OCI-LY3 (cell line): ENCODE measurements around the gene NCAPD3.

Source experiments
- H2AFZ ChIP-seq: fragments of 200-600, 300-600 bp; shearing (Covaris generic); 2 replicates; pipeline ENCODE4 v1.6.0; 2014; ENCODE audit warnings: antibody characterized with exemption, low read depth, low read length
- H3K27ac ChIP-seq: fragments of 200-600, 300-600 bp; sonication (generic); 2 replicates; pipeline ENCODE4 v1.5.1; 2014; ENCODE audit warnings: mild to moderate bottlenecking, low read length, moderate library complexity, mixed read lengths
- H3K27me3 ChIP-seq: fragments of 200-600, 300-600 bp; sonication (generic); 2 replicates; pipeline ENCODE4 v1.6.1; 2014; ENCODE audit warnings: low read depth, low read length, mixed read lengths
- H3K36me3 ChIP-seq: fragments of 200-600, 300-600 bp; sonication (generic); replicated peaks from 2 replicates; pipeline ENCODE3; 2014; ENCODE audit warnings: low read depth, low read length, mixed read lengths
- H3K4me1 ChIP-seq: fragments of 300-600, 200-600 bp; sonication (generic); 2 replicates; pipeline ENCODE4 v1.6.1; 2014; ENCODE audit warnings: low read length, mixed read lengths
- H3K4me2 ChIP-seq: fragments of 200-600, 300-600 bp; sonication (generic); 2 replicates; pipeline ENCODE4 v1.6.1; 2014; ENCODE audit warnings: low read length, mixed read lengths
- H3K4me3 ChIP-seq: fragments of 300-600, 200-600 bp; sonication (generic); 2 replicates; pipeline ENCODE4 v1.5.1; 2014; ENCODE audit warnings: antibody characterized with exemption, mild to moderate bottlenecking, low read length, moderate library complexity
- H3K79me2 ChIP-seq: fragments of 300-600, 200-600 bp; shearing (Covaris generic); 2 replicates; pipeline ENCODE4 v1.6.1; 2014; ENCODE audit warnings: mild to moderate bottlenecking, low read length, mixed read lengths
- H3K9ac ChIP-seq: fragments of 300-600, 200-600 bp; shearing (Covaris generic); 2 replicates; pipeline ENCODE4 v1.6.0; 2014; ENCODE audit warnings: mild to moderate bottlenecking, low read length, moderate library complexity
- H3K9me3 ChIP-seq: fragments of 200-600, 300-600 bp; shearing (Covaris generic); 2 replicates; pipeline ENCODE4 v1.6.1; 2014; ENCODE audit warnings: low read length, mixed read lengths; ENCODE audit not compliant: insufficient read depth
- H4K20me1 ChIP-seq: fragments of 200-600, 300-600 bp; sonication (generic); 2 replicates; pipeline ENCODE4 v1.6.1; 2016; ENCODE audit warnings: low read length, mixed read lengths; ENCODE audit not compliant: insufficient read depth
- EZH2phosphoT487 ChIP-seq: fragments of 200-600 bp; shearing (Covaris generic); IDR thresholded peaks from 2 replicates; pipeline ENCODE4 v1.6.1; 2018; ENCODE audit warnings: antibody characterized with exemption, mixed run types, low read depth
- TF ChIP-seq, protein P1 (sequence below): fragments of 200-600, 300-600 bp; sonication (generic); IDR thresholded peaks from 2 replicates; pipeline ENCODE4 v1.5.1; 2014; ENCODE audit warnings: antibody characterized with exemption, low read length, low read depth

The NCAPD3 gene

DNA sequence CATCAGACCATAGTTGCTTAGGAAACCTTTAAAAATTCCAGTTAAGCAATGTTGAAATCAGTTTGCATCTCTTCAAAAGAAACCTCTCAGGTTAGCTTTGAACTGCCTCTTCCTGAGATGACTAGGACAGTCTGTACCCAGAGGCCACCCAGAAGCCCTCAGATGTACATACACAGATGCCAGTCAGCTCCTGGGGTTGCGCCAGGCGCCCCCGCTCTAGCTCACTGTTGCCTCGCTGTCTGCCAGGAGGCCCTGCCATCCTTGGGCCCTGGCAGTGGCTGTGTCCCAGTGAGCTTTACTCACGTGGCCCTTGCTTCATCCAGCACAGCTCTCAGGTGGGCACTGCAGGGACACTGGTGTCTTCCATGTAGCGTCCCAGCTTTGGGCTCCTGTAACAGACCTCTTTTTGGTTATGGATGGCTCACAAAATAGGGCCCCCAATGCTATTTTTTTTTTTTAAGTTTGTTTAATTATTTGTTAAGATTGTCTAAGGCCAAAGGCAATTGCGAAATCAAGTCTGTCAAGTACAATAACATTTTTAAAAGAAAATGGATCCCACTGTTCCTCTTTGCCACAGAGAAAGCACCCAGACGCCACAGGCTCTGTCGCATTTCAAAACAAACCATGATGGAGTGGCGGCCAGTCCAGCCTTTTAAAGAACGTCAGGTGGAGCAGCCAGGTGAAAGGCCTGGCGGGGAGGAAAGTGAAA lies 73.4 kb downstream of the NCAPD3 start:
- Histone ChIP-seq H3K4me2 (no peak overlapping the region), H2AFZ (no peak overlapping the region), H4K20me1 (no peaks in the 10 kb centered on the region), H3K9me3 (no peaks in the 10 kb centered on the region), H3K79me2 (no peaks in the 10 kb centered on the region), H3K27ac (no peak overlapping the region), H3K4me1 (no peaks in the 10 kb centered on the region), H3K9ac (no peak overlapping the region), H3K4me3 (no peak overlapping the region), H3K36me3 (peaks cover 43% of the 10 kb centered on the region), H3K27me3 (no peaks in the 10 kb centered on the region)
- TF ChIP-seq, protein P1, sequence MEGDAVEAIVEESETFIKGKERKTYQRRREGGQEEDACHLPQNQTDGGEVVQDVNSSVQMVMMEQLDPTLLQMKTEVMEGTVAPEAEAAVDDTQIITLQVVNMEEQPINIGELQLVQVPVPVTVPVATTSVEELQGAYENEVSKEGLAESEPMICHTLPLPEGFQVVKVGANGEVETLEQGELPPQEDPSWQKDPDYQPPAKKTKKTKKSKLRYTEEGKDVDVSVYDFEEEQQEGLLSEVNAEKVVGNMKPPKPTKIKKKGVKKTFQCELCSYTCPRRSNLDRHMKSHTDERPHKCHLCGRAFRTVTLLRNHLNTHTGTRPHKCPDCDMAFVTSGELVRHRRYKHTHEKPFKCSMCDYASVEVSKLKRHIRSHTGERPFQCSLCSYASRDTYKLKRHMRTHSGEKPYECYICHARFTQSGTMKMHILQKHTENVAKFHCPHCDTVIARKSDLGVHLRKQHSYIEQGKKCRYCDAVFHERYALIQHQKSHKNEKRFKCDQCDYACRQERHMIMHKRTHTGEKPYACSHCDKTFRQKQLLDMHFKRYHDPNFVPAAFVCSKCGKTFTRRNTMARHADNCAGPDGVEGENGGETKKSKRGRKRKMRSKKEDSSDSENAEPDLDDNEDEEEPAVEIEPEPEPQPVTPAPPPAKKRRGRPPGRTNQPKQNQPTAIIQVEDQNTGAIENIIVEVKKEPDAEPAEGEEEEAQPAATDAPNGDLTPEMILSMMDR, result no peak
- TF ChIP-seq EZH2phosphoT487, result no peak

DNA sequence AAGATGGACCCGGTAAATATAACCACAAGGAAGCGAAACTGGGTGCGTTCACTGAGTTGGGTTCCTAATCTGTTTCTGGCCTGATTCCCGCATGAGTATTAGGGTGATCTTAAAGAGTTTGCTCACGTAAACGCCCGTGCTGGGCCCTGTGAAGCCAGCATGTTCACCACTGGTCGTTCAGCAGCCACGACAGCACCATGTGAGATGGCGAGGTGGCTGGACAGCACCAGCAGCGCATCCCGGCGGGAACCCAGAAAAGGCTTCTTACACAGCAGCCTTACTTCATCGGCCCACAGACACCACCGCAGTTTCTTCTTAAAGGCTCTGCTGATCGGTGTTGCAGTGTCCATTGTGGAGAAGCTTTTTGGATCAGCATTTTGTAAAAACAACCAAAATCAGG lies 74.4 kb downstream of the NCAPD3 start:
- H3K79me2 ChIP-seq, result no peaks in the 10 kb centered on the region
- TF ChIP-seq, protein P1, result no peak
- no peak for TF ChIP-seq EZH2phosphoT487
- no peaks in the 10 kb centered on the region for H3K27me3 ChIP-seq
- no peak overlapping the region for H3K9ac ChIP-seq
- no peak overlapping the region for H3K27ac ChIP-seq
- H3K4me3 ChIP-seq, result no peak overlapping the region
- no peaks in the 10 kb centered on the region for H3K9me3 ChIP-seq
- no peaks in the 10 kb centered on the region for H4K20me1 ChIP-seq
- H2AFZ ChIP-seq, result no peak overlapping the region
- H3K36me3 ChIP-seq, result peaks cover 41% of the 10 kb centered on the region
- no peaks in the 10 kb centered on the region for H3K4me1 ChIP-seq
- H3K4me2 ChIP-seq, result no peak overlapping the region

DNA sequence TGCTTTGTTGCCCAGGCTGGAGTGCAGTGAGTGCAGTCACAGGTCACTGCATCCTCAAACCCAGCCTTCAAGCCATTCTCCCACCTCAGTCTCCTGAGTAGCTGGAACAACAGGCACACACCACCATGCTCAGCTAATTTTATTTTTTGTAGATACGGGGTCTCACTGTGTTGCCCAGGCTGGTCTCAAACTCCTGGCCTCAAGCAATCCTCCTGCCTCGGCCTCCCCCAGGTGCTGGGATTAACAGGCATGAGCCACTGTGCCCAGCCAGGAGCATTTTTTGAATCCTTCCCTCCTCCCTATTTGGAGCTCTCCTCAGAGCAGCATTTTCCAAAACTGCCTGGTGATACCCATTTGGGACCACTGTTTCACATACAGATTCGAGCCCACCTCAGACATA lies 77.2 kb downstream of the NCAPD3 start:
- Histone ChIP-seq H2AFZ (no peak overlapping the region), H3K4me3 (no peak overlapping the region), H3K79me2 (no peaks in the 10 kb centered on the region), H3K27me3 (no peaks in the 10 kb centered on the region), H3K4me1 (no peaks in the 10 kb centered on the region), H3K4me2 (no peak overlapping the region), H3K36me3 (peaks cover 31% of the 10 kb centered on the region), H3K27ac (no peak overlapping the region), H4K20me1 (no peaks in the 10 kb centered on the region), H3K9ac (no peak overlapping the region), H3K9me3 (no peaks in the 10 kb centered on the region)
- no peak for TF ChIP-seq EZH2phosphoT487
- TF ChIP-seq, protein P1, result no peak

DNA sequence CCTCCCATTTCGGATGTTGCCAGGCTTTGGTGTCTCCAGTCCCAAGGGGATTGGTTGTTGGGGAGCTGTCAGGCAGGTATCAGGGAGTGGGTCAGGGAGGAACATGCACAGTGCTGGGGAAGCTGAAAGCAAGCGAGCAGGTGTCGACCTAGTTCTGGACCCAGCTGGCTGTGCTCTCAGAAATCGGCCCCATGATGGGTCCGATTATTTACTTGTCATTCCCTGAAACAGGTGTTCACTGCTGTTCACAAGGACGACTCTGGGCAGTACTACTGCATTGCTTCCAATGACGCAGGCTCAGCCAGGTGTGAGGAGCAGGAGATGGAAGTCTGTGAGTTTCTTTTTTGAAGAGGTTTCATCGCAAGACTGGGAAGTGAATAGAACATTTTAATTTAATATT lies 78.1 kb downstream of the NCAPD3 start:
- Histone ChIP-seq H3K4me2 (no peak overlapping the region), H3K9ac (no peak overlapping the region), H4K20me1 (no peaks in the 10 kb centered on the region), H3K79me2 (no peaks in the 10 kb centered on the region), H3K4me1 (no peaks in the 10 kb centered on the region), H3K36me3 (peaks cover 23% of the 10 kb centered on the region), H3K4me3 (no peak overlapping the region), H3K9me3 (no peaks in the 10 kb centered on the region), H3K27ac (no peak overlapping the region), H3K27me3 (no peaks in the 10 kb centered on the region), H2AFZ (no peak overlapping the region)
- no peak for TF ChIP-seq EZH2phosphoT487
- TF ChIP-seq, protein P1, result no peak
